Panc1 (cell line): ENCODE data around the gene CENPC.

Source experiments
- CTCF ChIP-seq: fragments of 450-650 bp; IDR thresholded peaks from 2 replicates; pipeline ENCODE4 v1.5.1; 2017; ENCODE audit warnings: mild to moderate bottlenecking
- POLR2AphosphoS5 ChIP-seq: IDR thresholded peaks from 2 replicates; pipeline ENCODE4 v1.6.1; 2012; ENCODE audit warnings: mild to moderate bottlenecking, low read depth, low read length, moderate library complexity
- SIN3A ChIP-seq: IDR thresholded peaks from 2 replicates; pipeline ENCODE4 v1.6.1; 2012; ENCODE audit warnings: low read depth, mild to moderate bottlenecking, low read length, moderate library complexity, borderline replicate concordance; ENCODE audit not compliant: insufficient read depth

- TF ChIP-seq CTCF, result no peak
- TF ChIP-seq SIN3A, result no peak
- no peak for TF ChIP-seq POLR2AphosphoS5
Measured at GRCh38 chr4:67500373-67500772, 44.9 kb downstream of the CENPC start.
